Measurements from ENCODE around the gene SMYD1.

GRCh38 chr2:88096708-88097107 lies 29.1 kb downstream of the SMYD1 start:
- TF ChIP-seq MAX (IDR thresholded peaks at IDR 0.05) = no peak
- no peak for TF ChIP-seq REST (IDR thresholded peaks at IDR 0.05; ENCODE audit: low read depth)
